HEK293 (cell line): Measurements from ENCODE around the gene SMAD7.

ENCODE experiments used
- CTCF ChIA-PET: fragments of 350-600 bp; formaldehyde crosslinking; extraction: SDS; loops from one replicate; lab custom pipeline; 2021; ENCODE audit warnings: antibody characterized with exemption; lab: Yijun Ruan, JAX
- POLR2A ChIA-PET: fragments of 300-600 bp; formaldehyde crosslinking; extraction: SDS; loops from one replicate; lab custom pipeline; 2020; ENCODE audit warnings: antibody characterized with exemption, inconsistent platforms; lab: Yijun Ruan, JAX
- H3K27ac ChIP-seq: fragments of 200-500 bp; sonication (Bioruptor generic); 2 replicates; pipeline ENCODE4 v1.5.1; 2014; ENCODE audit warnings: low read depth, low read length, control low read depth, inconsistent platforms; ENCODE audit errors: extremely low read depth
- H3K36me3 ChIP-seq, 2 experiments: fragments of 200-500 bp in 1 of 2; sonication (Bioruptor generic) in 1 of 2; 1 replicate in 1 of 2; 2 replicates in 1 of 2; pipeline ENCODE4 v1.5.1; 2014 to 2017; ENCODE audit warnings: inconsistent platforms in 2 of 2, low read length in 2 of 2; ENCODE audit not compliant: control insufficient read depth in 2 of 2, insufficient read depth in 1 of 2
- H3K4me1 ChIP-seq: fragments of 200-500 bp; sonication (Bioruptor generic); 2 replicates; pipeline ENCODE4 v1.5.1; 2014; ENCODE audit warnings: mild to moderate bottlenecking, low read length, inconsistent platforms; ENCODE audit not compliant: control insufficient read depth, insufficient read depth
- H3K4me3 ChIP-seq: 2 replicates; pipeline ENCODE4 v1.5.1; 2011; ENCODE audit warnings: low read depth, mild to moderate bottlenecking, control low read depth, low read length, moderate library complexity
- H3K9me3 ChIP-seq: fragments of 200-500 bp; sonication (Bioruptor generic); 2 replicates; pipeline ENCODE4 v1.5.1; 2014; ENCODE audit warnings: low read depth, low read length, inconsistent platforms; ENCODE audit not compliant: control insufficient read depth, insufficient read depth
- HIC1 ChIP-seq: fragments of 450-650 bp; formaldehyde crosslinking; IDR thresholded peaks from 2 replicates; pipeline ENCODE4 v1.5.1; 2016; ENCODE audit warnings: missing biosample characterization, missing genetic modification characterization
- KLF9 ChIP-seq: fragments of 450-650 bp; formaldehyde crosslinking; IDR thresholded peaks from 2 replicates; pipeline ENCODE4 v1.5.1; 2016; ENCODE audit warnings: missing biosample characterization, missing genetic modification characterization, low read depth
- OVOL3 ChIP-seq: fragments of 450-650 bp; formaldehyde crosslinking; IDR thresholded peaks from 2 replicates; pipeline ENCODE4 v1.5.1; 2016; ENCODE audit warnings: missing biosample characterization, missing genetic modification characterization
- SETDB1 ChIP-seq: IDR thresholded peaks from one replicate; pipeline ENCODE4 v1.6.1; 2017; ENCODE audit warnings: mild to moderate bottlenecking, low read length, moderate library complexity, mixed read lengths; ENCODE audit not compliant: insufficient read length
- YY1 ChIP-seq: fragments of 450-650 bp; formaldehyde crosslinking; IDR thresholded peaks from 2 replicates; pipeline ENCODE4 v1.5.1; 2018; ENCODE audit warnings: missing biosample characterization, missing genetic modification characterization
- ZBTB20 ChIP-seq: fragments of 450-650 bp; formaldehyde crosslinking; IDR thresholded peaks from 2 replicates; pipeline ENCODE4 v1.5.1; 2016; ENCODE audit warnings: missing biosample characterization, missing genetic modification characterization
- ZEB2 ChIP-seq: fragments of 450-650 bp; formaldehyde crosslinking; IDR thresholded peaks from 2 replicates; pipeline ENCODE4 v1.5.1; 2016; ENCODE audit warnings: missing biosample characterization, missing genetic modification characterization
- ZFP41 ChIP-seq: fragments of 450-650 bp; formaldehyde crosslinking; IDR thresholded peaks from 2 replicates; pipeline ENCODE4 v1.5.1; 2016; ENCODE audit warnings: missing biosample characterization, missing genetic modification characterization, borderline replicate concordance
- ZFP69B ChIP-seq: fragments of 450-650 bp; formaldehyde crosslinking; IDR thresholded peaks from 2 replicates; pipeline ENCODE4 v1.5.1; 2016; ENCODE audit warnings: missing biosample characterization, missing genetic modification characterization
- ZNF146 ChIP-seq: fragments of 450-650 bp; formaldehyde crosslinking; IDR thresholded peaks from 2 replicates; pipeline ENCODE4 v1.5.1; 2016; ENCODE audit warnings: missing biosample characterization, missing genetic modification characterization
- ZNF157 ChIP-seq: fragments of 450-650 bp; formaldehyde crosslinking; IDR thresholded peaks from 2 replicates; pipeline ENCODE4 v1.5.1; 2016; ENCODE audit warnings: missing biosample characterization, missing genetic modification characterization
- ZNF169 ChIP-seq: fragments of 450-650 bp; formaldehyde crosslinking; IDR thresholded peaks from 2 replicates; pipeline ENCODE4 v1.5.1; 2016; ENCODE audit warnings: missing biosample characterization, missing genetic modification characterization
- ZNF19 ChIP-seq: fragments of 450-650 bp; formaldehyde crosslinking; IDR thresholded peaks from 2 replicates; pipeline ENCODE4; 2016; ENCODE audit warnings: missing biosample characterization, missing genetic modification characterization, low read depth
- ZNF223 ChIP-seq: fragments of 450-650 bp; formaldehyde crosslinking; IDR thresholded peaks from 2 replicates; pipeline ENCODE4 v1.5.1; 2016; ENCODE audit warnings: missing biosample characterization, missing genetic modification characterization
- ZNF248 ChIP-seq: fragments of 450-650 bp; formaldehyde crosslinking; IDR thresholded peaks from 2 replicates; pipeline ENCODE4 v1.5.1; 2017; ENCODE audit warnings: missing biosample characterization, missing genetic modification characterization
- ZNF394 ChIP-seq: fragments of 450-650 bp; formaldehyde crosslinking; IDR thresholded peaks from 2 replicates; pipeline ENCODE4 v1.5.1; 2016; ENCODE audit warnings: missing biosample characterization, missing genetic modification characterization, mild to moderate bottlenecking, moderate library complexity, borderline replicate concordance
- ZNF433 ChIP-seq: fragments of 450-650 bp; formaldehyde crosslinking; IDR thresholded peaks from 2 replicates; pipeline ENCODE4 v1.5.1; 2016; ENCODE audit warnings: missing biosample characterization, missing genetic modification characterization, low read depth
- ZNF624 ChIP-seq: fragments of 450-650 bp; formaldehyde crosslinking; IDR thresholded peaks from 2 replicates; pipeline ENCODE4 v1.5.1; 2017; ENCODE audit warnings: missing biosample characterization, missing genetic modification characterization
- ZNF629 ChIP-seq: fragments of 450-650 bp; formaldehyde crosslinking; IDR thresholded peaks from 2 replicates; pipeline ENCODE4 v1.5.1; 2017; ENCODE audit warnings: missing biosample characterization, missing genetic modification characterization
- ZNF658 ChIP-seq: fragments of 450-650 bp; formaldehyde crosslinking; IDR thresholded peaks from 2 replicates; pipeline ENCODE4; 2016; ENCODE audit warnings: missing biosample characterization, missing genetic modification characterization
- ZNF664 ChIP-seq: fragments of 450-650 bp; formaldehyde crosslinking; IDR thresholded peaks from 2 replicates; pipeline ENCODE4 v1.5.1; 2016; ENCODE audit warnings: missing biosample characterization, missing genetic modification characterization
- ZNF677 ChIP-seq: fragments of 450-650 bp; IDR thresholded peaks from 2 replicates; pipeline ENCODE4 v1.5.0; 2018; ENCODE audit warnings: missing biosample characterization, mild to moderate bottlenecking, missing genetic modification characterization, moderate library complexity
- ZNF747 ChIP-seq: fragments of 450-650 bp; formaldehyde crosslinking; IDR thresholded peaks from 2 replicates; pipeline ENCODE4 v1.5.1; 2016; ENCODE audit warnings: missing biosample characterization, missing genetic modification characterization
- ZNF791 ChIP-seq: fragments of 450-650 bp; formaldehyde crosslinking; IDR thresholded peaks from 2 replicates; pipeline ENCODE4 v1.5.1; 2016; ENCODE audit warnings: missing biosample characterization, missing genetic modification characterization
- ZSCAN23 ChIP-seq: fragments of 450-650 bp; formaldehyde crosslinking; IDR thresholded peaks from 2 replicates; pipeline ENCODE4 v1.5.1; 2016; ENCODE audit warnings: missing biosample characterization, missing genetic modification characterization
- TF ChIP-seq, protein P1 (sequence below): fragments of 450-650 bp; formaldehyde crosslinking; IDR thresholded peaks from 2 replicates; pipeline ENCODE4 v1.5.1; 2016; ENCODE audit warnings: missing biosample characterization, missing genetic modification characterization
- TF ChIP-seq, protein P2 (sequence below): fragments of 450-650 bp; formaldehyde crosslinking; IDR thresholded peaks from 2 replicates; pipeline ENCODE4 v1.5.1; 2016; ENCODE audit warnings: missing biosample characterization, missing genetic modification characterization

SMAD7 gene

DNA sequence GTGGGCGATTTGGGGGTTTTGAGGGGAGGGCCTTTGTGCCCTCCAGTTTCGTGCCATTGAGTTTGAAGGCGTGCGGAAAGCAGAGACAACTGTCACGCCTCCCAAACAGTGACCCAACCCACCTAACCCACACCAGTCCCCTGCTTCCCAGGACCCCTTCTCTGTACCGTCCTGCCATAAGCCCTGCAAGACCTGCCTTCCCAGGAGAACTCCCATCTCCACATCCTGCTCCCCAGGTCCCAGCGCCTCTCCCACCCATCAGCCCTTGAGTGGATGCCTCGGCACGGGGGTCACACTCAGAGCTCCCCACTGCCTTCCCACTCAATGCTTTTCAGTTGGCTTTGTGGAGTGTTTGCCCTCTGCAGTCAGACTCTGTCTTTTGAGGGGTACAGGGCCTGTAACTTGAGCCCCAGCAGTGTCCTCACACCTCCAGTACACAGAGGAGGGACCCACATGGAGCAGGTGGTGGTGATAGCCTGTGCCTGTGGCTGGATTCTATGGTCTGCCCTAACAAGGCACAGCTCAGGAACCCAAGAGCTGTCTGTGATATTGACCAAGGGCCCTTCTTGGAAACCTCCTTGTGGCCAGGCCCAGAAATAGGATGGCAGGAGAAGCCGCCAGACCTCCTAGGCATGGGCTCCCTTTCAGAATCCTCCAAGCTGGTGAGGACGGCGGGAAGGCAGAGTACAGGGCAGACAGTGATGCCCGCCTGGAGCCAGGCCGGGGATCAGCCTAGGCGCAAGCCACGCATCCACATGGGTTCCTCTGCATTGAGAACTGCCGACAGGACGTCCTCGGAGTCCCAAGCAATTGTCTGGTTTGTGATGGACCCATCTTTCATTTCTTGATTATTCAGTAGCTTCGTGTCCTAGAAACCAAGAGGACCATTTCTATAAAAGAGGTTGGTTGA is 44.4 kb upstream of the SMAD7 start:
- no peak overlapping the region for H3K4me3 ChIP-seq
- TF ChIP-seq, protein P1, sequence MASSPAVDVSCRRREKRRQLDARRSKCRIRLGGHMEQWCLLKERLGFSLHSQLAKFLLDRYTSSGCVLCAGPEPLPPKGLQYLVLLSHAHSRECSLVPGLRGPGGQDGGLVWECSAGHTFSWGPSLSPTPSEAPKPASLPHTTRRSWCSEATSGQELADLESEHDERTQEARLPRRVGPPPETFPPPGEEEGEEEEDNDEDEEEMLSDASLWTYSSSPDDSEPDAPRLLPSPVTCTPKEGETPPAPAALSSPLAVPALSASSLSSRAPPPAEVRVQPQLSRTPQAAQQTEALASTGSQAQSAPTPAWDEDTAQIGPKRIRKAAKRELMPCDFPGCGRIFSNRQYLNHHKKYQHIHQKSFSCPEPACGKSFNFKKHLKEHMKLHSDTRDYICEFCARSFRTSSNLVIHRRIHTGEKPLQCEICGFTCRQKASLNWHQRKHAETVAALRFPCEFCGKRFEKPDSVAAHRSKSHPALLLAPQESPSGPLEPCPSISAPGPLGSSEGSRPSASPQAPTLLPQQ (tag by site-specific recombination), result peak; percentile 71; the same call in 1 of the 2 replicates
- TF ChIP-seq ZFP41 (no peak), ZNF658 (tag by site-specific recombination) (no peak), KLF9 (0 out of 2 replicates have a peak, but pooled peaks have one; percentile 22), ZFP69B (0 out of 2 replicates have a peak, but pooled peaks have one; percentile 18)
- TF ChIP-seq, all 188 proteins: peak for 3
- Histone ChIP-seq H3K4me1 (peaks cover 46% of the 10 kb centered on the region), H3K9me3 (no peaks in the 10 kb centered on the region), H3K27ac (peak overlapping the region; percentile 30; the same call in 1 of the 2 replicates), H3K36me3 (no peaks in the 10 kb centered on the region)
- ChIA-PET POLR2A (interaction anchor here (0.6 to 9.4 kb wide), 7 partner anchors 12 to 491 kb away, joined by 3 to 252 read pairs (median 4); partner anchors contain the start of gene SMAD7), CTCF (interaction anchor here (0.6 to 1.4 kb wide), 5 partner anchors 10 to 435 kb away, joined by 3 read pairs; no protein-coding TSS in a partner anchor)

DNA sequence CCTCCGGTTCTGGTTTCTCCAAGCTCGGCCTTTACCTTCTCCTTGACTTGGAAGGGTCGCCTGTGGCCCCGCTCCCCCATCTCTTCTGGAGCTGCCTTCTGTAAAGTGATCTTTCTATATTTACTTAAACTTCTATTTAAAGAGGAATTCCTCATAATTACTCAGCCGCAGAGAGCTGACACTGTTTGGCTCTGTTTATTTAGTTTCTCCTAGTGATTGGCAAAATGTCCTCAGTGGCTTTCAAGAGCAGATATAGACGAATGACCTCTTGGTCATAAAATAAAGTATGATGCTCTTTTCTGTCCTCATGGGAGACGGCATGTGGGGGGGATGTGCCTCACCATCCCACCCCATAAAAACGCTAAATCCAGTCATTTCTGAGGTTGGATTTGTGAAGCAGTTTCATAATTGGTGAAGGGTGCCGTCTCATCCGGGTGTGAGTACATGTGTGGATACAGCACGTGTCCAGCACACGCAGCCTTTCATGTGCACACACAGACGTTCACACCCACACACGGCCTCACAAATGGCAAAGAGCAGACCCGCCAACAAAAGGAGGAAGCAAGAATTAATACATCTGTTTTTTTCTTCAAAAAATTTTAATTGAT is 43.4 kb upstream of the SMAD7 start:
- CTCF ChIA-PET, result interaction anchor here (1.0 kb wide), 1 partner anchor 48 kb away, joined by 3 read pairs; no protein-coding TSS in a partner anchor
- Histone ChIP-seq H3K36me3 (no peaks in the 10 kb centered on the region), H3K4me3 (no peak overlapping the region), H3K27ac (peak overlapping the region; percentile 68), H3K9me3 (no peaks in the 10 kb centered on the region), H3K4me1 (peaks cover 46% of the 10 kb centered on the region)
- POLR2A ChIA-PET, result interaction anchor here (0.7 to 9.4 kb wide), 3 partner anchors 10 to 45 kb away, joined by 3 to 252 read pairs (median 4); partner anchors contain the start of gene SMAD7
- TF ChIP-seq ZNF157 (tag by site-specific recombination), result no peak
- TF ChIP-seq ZSCAN23 (tag by site-specific recombination), result no peak
- no peak for TF ChIP-seq ZNF19 (tag by site-specific recombination)
- no peak for TF ChIP-seq OVOL3 (tag by site-specific recombination)
- TF ChIP-seq ZNF248 (tag by site-specific recombination), result no peak
- TF ChIP-seq ZNF629 (tag by site-specific recombination), result peak; percentile 19; the same call in 1 of the 2 replicates
- TF ChIP-seq ZNF747 (tag by site-specific recombination), result no peak
- TF ChIP-seq ZBTB20 (tag by site-specific recombination), result no peak
- no peak for TF ChIP-seq SETDB1
- no peak for TF ChIP-seq ZNF664 (tag by site-specific recombination)
- TF ChIP-seq, protein P2, sequence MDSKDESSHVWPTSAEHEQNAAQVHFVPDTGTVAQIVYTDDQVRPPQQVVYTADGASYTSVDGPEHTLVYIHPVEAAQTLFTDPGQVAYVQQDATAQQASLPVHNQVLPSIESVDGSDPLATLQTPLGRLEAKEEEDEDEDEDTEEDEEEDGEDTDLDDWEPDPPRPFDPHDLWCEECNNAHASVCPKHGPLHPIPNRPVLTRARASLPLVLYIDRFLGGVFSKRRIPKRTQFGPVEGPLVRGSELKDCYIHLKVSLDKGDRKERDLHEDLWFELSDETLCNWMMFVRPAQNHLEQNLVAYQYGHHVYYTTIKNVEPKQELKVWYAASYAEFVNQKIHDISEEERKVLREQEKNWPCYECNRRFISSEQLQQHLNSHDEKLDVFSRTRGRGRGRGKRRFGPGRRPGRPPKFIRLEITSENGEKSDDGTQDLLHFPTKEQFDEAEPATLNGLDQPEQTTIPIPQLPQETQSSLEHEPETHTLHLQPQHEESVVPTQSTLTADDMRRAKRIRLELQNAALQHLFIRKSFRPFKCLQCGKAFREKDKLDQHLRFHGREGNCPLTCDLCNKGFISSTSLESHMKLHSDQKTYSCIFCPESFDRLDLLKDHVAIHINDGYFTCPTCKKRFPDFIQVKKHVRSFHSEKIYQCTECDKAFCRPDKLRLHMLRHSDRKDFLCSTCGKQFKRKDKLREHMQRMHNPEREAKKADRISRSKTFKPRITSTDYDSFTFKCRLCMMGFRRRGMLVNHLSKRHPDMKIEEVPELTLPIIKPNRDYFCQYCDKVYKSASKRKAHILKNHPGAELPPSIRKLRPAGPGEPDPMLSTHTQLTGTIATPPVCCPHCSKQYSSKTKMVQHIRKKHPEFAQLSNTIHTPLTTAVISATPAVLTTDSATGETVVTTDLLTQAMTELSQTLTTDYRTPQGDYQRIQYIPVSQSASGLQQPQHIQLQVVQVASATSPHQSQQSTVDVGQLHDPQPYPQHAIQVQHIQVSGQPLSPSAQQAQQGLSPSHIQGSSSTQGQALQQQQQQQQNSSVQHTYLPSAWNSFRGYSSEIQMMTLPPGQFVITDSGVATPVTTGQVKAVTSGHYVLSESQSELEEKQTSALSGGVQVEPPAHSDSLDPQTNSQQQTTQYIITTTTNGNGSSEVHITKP (tag by site-specific recombination), result no peak
- TF ChIP-seq ZNF433 (tag by site-specific recombination), result no peak
- 0 out of 2 replicates have a peak, but pooled peaks have one; percentile 14 for TF ChIP-seq ZNF394 (tag by site-specific recombination)
- no peak for TF ChIP-seq ZFP69B
- peak; percentile 62 for TF ChIP-seq ZEB2 (tag by site-specific recombination)
- no peak for TF ChIP-seq ZNF624 (tag by site-specific recombination)
- no peak for TF ChIP-seq YY1 (tag by site-specific recombination)
- TF ChIP-seq ZNF169 (tag by site-specific recombination), result no peak
- TF ChIP-seq ZNF677 (tag by site-specific recombination), result no peak
- no peak for TF ChIP-seq ZNF791 (tag by site-specific recombination)
- TF ChIP-seq ZNF146 (tag by site-specific recombination), result no peak
- no peak for TF ChIP-seq HIC1 (tag by site-specific recombination)
- TF ChIP-seq ZNF223 (tag by site-specific recombination), result no peak
